GM18508 (cell line): ENCODE data around the gene SEMA6A.

Source experiments
- ATAC-seq: cut with Tn5 transposase; IDR thresholded peaks from one replicate; pipeline ENCODE4 v1.9.1; 2021; ENCODE audit warnings: moderate number of reproducible peaks; ENCODE audit not compliant: insufficient read depth, unreplicated experiment

The SEMA6A gene

DNA sequence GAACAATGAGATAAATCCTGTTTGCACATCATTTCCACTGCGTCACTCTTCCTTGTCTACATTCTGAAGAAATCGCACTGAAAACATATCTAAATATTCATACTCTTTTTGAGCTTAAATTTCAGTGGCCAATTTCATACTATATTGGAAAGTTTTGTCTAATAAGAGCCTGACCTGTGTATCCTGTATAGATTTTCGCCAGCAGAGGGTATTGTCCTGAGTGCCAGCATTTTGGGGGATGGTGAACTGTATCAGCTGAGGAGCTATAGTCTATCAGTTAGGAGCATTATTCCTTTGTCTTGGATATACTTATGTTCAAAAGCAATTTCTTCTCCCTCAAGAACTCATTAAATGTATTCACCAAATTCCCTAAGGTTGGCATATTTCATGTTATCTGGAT is 102.3 kb downstream of the SEMA6A start:
- ATAC-seq: no peak

DNA sequence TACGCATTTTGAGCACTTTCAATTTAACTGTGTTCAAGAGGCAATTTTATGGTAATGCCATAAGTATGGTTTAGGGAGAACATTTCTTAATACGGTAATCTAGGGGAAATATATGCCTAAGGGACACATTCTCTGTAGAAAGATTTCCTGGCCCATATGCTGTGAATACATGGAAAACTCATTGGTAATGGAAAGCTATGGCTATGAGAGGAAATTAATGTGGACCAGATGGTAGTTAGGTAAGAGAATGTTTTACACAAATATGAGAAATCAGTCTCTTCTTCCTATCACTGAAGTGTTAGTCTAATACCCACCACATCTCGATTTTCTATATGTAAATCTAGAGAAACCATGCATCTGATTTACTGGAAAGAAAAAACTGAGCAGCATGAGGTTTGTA is 105.0 kb downstream of the SEMA6A start:
- ATAC-seq: no peak

DNA sequence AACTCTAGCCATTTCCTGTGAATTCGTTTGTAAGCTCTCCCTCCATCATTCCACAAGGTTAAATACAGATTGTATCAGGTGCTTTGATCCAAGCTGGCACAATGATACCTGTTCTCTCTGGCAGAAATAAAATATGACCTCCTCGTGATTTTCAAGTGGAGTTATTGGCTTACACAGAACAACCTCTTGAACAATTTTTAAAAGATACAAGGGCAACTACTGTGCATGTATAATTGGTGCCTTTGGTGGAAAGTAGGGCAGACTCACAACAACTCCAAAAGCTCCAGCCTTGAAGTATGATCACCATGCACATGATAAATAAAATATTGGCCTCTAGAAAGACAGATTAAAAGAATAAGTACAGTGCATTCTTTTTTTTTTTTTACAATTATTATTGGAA is 106.0 kb downstream of the SEMA6A start:
- ATAC-seq: no peak

DNA sequence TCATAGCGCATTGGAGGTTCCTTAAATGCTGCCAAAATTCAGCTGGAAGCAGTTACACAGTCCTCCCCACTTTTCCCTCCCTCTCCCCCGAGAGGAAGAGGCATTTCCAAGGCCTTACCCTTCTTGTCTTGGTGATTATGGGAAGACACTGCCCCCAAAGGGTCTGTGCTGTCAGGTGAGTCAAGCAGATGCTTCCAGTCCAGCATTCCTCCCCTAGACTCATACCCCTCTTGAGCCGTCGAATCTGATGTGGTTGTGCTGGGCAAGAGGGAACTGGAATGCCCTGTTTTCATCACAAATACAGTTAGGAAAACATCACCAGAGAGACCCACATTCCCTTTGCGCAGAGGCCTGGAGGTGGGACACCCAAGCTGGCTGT is 107.2 kb downstream of the SEMA6A start:
- ATAC-seq: no peak

DNA sequence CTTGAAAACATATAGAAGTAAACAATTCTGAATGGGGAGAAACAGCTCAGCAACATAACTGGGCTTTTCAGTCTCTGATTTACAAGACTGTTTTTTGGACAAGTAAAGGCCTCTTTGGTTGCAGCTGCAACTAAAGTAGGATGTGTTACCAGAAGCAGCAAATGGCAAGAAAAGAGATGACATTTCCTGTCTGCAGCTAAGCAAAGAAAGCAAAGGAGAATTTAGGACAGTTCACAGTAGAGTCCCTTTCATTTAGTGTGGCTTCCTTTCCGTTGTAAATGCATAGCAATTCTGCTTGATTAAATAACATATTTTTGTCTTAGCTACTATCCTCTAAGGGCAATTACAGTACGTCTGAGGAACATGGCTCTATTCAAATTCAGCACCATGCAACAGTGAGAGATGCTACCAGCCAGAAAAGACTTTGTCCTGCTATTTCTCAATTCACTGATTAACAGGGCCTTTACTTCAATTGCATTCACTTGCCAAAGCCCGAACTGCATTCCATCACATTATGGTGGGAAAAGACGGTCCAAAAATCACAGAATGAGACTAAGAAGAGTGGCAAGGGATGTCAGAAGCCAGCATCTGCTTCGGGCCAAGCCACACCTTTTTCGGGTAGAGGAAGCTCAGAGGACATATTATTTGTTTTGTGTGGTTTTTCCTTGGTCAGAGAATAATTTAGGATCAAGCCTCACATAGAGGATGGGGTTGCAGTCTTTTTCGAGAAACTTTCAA is 107.7 kb downstream of the SEMA6A start:
- ATAC-seq: no peak

DNA sequence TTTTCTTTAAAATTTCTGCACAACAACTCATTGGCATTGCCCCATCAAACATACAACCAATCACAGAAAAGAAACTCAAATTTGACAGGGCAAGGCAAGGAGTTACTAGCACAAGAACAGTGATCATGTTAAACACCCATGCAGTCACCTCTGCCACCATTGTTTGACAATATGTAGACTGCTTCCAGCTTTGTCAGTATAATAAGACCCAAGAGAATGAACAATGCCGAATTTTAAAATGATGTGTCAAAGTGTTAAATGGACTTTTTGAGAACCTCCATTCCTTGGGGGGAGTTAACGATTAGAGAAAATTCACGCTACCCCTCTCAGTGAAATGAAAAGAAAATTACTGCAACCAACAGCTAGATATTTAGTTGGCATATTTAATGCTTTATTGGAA is 109.2 kb downstream of the SEMA6A start:
- no peak for ATAC-seq

DNA sequence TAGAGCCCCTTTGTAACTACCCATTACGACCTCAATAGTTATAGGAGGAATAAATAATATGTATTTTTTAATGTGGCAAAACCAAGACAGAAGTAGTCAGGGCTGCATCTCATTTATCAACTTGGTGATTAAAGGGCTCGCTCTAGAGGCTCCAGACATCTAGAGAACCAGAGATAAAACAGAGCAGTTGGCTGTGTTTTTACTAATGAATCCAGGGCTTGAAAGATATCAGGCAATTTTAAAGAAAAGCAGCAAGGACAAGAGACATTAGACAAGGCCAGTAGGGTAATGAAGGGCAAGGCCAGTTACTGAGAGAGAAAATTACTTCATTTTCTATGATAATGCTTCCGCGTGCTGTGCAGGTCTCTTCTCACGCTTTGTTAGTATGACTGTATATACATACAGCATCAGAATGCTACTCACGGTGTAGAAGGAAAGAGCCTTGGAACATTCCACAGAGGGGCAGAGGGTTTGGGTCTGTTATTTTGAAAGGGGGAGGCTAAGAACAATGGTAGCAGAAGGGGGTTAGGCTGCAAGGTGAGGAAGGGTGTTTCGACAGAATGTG is 110.4 kb downstream of the SEMA6A start:
- ATAC-seq: no peak

DNA sequence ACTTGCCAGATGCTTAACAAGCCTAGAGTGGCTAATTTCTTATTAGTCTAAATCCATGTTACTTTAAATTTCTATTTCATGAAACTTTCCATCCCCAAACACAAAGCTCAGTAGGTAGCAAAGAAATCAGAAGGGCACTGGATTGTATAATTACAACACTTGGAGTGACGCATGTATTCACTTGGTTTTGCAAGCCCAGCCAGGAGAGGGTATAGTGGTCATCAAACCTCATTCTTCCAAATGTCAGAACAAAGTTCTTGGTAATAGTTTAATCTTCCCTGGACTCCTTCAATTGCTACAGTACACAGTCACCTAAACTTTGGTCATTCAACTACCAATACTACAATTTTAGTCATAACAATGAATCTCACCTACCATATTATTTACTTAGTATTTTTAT is 112.1 kb downstream of the SEMA6A start:
- ATAC-seq: no peak

DNA sequence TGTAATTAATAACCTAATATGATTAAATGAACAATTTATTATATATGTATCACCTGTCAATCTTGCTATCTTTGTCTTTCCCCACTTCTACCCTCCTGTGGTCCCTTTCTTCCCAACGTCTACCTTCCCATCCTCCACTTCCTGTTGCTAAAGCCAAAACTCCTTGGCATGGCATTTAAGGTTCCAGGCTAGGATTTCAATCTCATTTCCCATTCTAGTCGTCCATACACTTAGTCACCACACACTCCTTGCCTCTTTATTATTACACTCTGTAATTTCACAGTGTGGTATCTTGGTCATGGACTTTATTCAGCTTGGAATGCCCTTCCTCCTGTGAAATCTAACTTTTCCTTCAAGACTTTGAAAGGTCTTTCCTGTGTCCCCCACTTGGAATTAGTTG is 115.3 kb downstream of the SEMA6A start:
- ATAC-seq: no peak

DNA sequence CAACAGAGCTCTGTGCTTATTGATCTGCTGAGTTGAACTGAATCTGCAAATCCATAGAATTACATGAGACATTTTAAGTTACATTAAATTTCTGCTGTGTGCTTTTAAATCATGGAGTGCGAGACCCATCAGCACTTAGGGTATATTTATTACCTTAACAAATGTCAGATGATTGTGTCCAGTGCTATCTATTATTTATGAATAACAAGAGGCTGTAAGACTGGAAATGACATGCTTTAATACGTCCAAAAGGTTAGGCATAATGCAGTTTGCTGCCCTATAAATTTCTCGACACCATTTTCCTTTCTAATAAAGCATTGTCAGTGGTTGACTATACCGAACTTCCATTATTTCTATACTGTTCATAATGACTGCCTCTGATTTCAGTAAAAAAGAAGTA is 117.6 kb downstream of the SEMA6A start:
- ATAC-seq: no peak

DNA sequence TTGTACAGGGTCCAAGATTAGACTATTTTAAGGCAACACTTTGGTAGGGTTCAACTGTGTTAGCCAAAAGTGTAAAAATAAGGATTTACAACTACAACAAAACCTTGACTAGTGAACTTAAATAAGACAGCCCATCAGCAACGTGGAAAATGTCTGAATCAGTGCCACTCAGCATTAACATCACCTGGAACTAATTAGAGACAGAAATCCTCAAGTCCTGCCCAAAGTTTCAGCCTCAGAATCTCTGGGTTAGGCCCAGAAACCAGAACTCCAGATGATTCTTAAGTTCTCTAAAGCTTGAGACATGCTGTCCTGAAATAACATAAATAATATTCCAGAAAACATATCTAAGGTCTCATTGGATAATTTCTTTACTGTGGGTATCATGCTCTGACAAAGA is 118.6 kb downstream of the SEMA6A start:
- no peak for ATAC-seq

DNA sequence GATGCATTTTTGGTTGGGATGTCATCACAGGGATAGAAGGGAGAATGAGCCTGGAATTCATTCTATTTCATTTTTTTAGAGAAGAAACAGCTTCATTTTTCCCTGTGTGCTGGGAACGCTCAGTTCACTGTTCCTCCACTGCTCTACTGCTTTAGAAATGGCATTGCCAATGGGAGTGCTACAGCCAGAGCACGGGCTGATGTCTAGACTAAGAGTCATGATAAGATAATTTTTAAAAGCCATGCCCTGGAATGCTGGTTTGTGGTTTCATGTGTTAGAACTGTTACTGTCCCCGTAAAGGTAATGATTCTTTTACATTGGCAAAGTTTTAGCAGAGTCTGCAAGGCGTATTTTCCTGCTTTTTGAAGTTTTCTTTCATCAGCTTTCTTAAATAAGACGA is 119.6 kb downstream of the SEMA6A start:
- no peak for ATAC-seq

DNA sequence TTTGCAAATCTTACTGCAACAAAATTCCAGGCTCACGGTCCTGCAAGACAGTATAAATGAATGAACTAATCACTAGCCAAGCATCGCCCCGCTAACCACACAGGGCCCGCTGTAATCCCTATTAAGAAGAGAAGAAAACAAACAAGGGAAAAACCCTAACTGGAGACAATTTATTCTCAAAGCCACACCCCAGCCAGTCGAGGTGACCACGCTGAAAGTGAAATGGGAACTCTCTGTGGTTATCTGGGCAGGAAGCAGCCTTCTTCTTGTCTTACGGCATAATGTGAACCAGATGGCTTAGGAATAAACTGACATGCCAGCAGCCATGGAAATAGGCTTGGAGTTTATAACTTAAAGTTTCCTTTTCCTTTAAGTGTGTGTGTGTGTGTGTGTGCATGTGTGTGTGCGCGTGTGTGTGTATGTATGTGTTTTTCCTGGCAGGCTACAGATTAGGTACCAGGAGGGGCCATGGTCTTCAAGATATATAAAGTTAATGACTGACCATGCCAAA is 120.2 kb downstream of the SEMA6A start:
- ATAC-seq: peak; percentile 97

DNA sequence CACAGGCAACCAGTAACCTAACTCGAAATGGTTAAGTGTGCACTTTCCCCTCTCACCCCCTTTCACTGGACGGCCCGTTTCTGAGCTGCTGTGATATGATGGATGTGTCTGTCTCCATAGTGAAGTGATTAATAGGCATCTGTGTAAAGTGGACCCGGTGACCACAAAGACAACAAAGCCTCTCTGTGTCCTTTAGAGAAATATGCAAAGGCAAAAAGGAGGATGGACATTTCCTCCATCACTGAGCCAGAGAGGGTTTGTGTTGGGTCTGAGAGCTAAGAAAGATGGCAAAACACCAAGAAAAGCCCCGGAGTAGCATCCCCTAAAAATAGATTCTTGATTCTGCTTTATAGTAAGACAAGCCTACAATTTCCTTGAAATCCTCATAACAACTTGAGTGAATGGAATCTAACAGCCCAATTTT is 120.6 kb downstream of the SEMA6A start:
- ATAC-seq: peak; percentile 3

DNA sequence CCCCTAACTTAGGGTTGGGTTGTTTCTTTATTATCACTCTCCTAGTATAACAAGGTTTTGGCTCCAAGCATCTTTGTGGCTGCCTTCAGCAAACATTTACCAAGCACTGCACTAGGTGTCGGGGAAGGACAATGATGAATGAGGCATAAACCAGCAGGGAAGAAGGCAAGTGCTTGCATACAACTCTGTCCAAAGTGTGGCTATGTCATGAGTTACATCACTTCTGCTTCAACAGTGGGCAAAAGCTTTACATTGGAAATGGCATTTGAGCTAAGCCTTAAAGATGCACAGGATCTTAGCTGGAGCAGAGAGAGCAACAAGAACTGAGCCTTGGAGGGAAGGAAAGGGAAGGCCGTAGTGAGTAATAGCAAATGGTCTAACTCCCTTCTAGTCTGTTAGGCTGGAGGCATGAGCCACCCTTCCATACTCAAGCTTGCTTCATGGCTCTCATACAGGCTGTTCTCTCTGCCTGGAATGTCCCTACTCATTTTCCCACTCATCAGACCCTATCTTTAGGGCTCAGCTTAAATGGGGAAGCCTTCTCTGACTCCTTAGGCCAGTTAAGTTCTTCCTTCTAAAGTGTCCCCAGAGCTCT is 121.8 kb downstream of the SEMA6A start:
- no peak for ATAC-seq

DNA sequence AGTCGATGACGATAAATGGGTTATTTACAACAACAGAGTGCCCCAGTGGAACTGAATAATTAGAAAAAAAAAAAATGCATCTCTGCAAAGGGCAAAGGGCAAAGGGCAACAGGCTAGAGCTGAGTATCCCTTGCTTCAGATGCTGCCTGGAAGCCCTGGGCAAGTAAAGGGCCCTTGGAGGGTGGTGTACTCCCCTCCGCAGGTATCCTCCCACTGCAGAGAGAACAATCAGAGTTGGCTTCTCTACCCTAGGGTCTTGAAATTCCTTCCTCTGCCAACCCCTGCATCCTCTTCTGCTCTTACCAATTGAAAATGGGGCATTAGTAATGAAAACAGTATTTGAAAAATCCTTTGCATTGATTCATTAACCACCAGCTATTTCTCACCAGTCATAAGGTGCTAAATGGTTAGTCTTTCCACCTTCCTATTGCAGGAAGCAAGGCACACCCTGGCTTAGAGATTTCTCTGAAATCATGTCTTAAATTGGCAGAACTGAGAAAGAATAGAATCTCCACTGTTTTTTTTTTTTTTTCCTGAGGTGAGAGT is 122.6 kb downstream of the SEMA6A start:
- no peak for ATAC-seq

DNA sequence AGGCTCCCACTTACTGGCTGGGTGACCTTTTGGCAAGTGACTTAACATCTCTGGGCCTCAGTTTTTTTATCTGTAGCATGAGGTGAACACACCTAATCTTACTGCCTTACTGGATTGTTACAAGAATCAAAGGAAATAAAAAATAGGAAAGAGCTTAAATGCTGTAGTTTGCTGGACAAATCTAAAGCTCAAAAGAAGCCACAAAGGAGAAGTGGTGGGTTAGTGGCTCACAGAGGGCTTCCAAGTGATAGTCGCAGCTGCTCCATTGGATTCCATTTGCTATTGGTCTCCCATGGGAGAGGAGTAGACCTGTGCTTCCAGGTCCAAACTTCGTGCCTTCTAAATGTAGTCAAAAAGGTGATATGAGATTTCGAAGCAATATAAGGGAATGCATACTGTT is 123.6 kb downstream of the SEMA6A start:
- no peak for ATAC-seq

DNA sequence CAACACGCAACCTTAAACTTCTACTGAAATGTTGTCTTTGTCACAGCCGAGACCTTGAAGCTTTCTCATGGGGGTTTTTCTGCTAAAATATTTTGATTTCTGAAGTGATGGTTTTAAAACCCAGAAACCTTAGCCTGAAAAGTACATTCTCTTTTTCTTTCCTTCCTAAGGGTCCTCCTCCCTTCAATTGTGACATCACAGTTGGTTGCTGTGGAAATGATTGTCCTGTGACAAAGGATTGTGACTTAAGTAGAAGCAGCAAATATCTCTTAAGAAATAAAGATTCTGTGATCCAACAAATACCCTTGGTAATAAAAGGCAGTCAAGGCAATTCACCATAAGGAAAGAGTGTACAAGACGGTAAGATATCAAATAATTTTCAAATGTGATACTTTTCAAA is 125.2 kb downstream of the SEMA6A start:
- ATAC-seq: no peak

DNA sequence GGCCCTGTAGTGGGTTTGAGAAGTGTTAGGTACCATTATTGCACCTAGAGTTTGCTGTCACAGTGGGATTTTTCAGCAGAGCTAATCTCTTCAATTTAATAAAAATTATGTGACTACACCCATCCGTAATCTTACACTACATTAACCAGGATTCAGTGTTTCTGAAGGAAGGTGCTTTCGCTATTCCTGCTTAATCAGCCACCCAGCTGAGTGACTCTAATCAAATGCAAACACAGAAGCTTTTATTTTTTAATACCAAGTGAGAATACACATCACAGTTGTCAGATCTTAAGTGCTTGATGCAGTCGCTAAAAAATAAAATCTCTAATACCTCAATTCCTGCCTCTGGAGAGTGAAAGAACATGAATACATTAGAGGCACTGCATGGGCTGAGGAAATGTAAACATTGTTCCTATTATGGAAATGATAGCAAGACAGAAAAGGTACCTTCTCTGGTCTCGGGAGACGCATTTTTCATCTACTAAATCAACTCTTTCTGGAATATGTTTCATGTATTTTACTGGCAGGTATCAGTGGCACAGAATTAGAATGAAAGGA is 125.7 kb downstream of the SEMA6A start:
- ATAC-seq: no peak

DNA sequence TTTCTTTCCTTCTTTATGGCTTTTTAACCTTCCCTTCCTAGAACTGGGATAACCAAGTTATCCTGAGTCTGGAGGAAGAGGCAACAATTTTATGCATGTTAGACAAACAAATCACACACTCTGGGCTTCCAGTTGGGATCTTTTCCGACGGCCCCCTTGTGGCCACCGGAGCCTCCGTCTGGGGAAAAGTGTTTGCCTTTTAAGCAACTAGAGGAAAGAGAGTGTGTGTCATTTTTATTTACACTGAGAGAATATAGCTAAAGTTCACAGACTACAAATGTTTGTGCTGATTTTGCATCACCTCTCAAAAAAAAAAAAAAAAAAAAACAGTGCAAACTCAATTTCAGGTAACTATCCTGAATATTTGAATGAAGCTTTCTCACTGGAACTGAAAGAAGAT is 126.2 kb downstream of the SEMA6A start:
- no peak for ATAC-seq

DNA sequence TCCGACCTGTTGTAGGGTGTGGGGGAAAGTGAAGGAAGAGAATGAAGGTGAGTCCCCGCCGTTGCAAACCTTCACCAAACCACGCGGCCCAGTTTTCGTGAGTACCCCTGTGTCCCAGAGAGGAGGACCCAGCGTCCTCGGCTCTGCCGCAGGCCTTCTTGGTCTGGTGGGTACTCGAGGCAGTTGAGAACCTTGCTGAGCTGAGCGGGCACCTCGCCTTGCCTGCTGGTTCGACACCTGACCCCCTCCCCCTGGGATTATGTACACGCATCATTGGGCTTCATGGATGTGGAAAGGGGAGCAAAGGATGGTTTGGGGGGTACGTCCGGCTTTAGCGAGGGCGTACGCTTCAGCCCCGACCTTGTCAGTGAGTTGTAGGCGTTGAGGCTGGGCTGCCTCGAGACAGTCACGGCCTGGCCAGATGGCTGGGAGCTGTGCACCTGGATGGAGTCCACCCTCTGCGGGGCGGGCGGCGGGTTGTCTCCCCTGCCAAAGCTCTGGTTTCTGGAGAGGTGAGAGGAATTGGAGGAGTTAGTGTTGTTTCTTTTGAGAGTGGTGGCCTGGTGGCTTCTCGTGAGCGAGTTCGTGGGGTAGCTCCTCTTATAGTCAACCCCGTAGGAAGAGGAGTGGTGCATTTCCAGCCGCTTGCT is 128.1 kb downstream of the SEMA6A start:
- no peak for ATAC-seq
